COR-L47 (cell line): Measurements from ENCODE around the gene ANXA5.
"Not testable (repeated sequence)": the region's sequence is repeated elsewhere in the genome, so short reads cannot be mapped to it uniquely, and the experiment has no call there.

Source experiments
- DNase-seq: peaks from one replicate; lab custom pipeline; 2025; lab: John Stamatoyannopoulos, UW

Gene ANXA5

GRCh38 chr4:121696581-121697461 lies at the start of gene ANXA5:
ANXA5 (minus strand) TSS chr4:121696980; CDS start chr4:121696589, 391 bp downstream.
- peak; percentile 73 for DNase-seq

DNA sequence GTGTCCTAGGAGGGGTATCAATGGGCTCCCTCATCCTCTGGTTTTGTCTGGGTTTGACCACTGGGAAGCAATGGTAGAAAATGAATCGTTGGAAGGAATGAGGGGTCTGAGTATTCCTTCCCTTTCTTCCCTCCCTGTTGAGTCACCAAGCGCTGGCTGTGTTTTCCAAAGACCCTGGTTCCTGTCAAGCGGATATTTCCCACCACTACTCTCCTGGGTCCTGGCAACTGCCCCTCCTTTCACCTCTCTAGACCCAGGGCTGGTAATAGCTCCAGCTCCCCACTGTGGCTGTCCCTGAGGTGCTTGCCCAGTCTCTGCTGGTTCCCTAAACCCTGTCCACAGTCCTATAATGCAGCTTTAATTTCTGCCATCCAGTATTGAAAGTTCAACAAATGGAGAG lies 46.0 kb upstream of the ANXA5 start:
- DNase-seq = no peak

DNA sequence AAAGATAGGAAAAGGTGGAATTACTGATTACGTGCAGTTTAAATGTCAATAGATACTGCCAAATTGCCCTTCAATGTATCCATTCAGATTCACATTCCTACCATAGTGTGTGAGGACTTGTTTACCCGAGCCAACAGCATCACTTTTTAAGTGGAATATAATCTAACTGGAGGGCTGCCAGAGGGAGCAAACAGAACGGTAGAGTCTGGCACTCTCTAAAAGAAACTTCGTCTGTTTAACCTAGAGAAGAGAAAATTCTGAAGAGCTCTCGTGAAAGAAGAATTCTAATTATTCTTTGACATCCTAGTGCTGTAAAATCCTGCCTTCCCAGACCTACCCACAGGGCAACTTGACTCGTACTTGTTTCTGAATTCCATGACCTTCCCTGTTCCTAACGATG lies 45.0 kb upstream of the ANXA5 start:
- DNase-seq = no peak

DNA sequence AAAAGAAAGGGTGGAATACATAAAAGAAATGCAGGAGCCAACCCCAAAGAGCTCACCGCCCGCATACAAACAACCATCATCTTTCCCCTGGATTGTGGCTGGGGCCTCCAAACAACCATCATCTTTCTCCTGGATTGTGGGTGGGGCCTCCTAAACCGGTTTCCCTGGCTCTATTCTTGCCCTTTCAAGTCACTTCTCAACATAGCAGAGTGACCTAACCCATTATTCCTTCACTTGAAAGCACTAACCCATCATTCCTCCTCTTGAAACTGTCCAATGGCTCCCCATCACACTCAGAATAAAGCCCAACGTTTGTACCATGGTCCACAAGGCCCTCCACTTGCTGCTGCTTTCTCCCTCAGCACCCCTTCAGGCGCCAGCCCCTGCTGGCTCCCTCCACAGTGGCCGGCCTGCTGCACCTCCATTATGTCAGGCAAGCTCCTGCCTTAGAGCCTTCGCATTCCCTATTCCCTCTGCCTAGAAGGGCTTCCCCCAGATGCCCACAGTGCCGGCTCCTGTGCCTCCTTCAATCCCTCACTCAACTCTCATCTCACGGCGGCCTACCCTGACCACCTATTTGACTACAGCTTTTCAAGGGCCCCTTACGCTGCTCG lies 44.1 kb upstream of the ANXA5 start:
- no peak for DNase-seq

- no peak for DNase-seq
Observed at GRCh38 chr4:121739575-121739974, 42.8 kb upstream of the ANXA5 start.

DNA sequence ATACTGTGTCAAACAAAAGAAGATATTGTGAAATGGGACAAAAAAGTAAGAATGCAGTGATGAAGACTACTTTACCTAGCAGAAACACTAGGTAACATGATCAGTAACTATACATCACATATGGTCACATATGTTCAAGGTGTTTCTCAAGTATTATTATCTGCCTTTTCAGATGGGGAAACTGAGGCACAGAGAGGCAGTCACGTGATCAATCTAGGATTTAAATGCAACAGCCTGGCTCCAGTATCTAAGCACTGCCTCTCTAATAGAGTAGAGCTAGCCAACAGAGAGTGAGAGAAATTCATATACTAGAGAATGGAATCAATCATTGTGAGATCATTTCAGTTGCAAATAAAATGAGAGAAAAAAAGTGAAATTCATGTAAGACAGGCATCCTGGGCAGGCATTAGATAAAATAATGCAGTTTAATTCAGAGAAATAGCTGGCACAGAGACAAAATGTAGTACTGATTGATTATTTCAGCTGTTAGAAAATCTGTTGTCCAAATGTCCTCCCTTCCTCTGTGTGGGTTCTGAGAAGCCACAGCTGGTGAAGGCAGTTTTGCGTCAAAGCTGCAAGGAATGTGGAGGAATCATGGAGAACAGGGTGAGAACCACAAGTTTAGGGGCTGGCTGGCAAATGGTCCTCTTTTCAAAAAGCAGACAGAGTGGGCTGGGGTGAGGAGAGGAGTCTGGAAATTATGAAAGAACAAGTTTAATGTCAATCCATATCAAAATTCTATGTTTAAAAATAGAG lies 42.2 kb upstream of the ANXA5 start:
- no peak for DNase-seq

DNA sequence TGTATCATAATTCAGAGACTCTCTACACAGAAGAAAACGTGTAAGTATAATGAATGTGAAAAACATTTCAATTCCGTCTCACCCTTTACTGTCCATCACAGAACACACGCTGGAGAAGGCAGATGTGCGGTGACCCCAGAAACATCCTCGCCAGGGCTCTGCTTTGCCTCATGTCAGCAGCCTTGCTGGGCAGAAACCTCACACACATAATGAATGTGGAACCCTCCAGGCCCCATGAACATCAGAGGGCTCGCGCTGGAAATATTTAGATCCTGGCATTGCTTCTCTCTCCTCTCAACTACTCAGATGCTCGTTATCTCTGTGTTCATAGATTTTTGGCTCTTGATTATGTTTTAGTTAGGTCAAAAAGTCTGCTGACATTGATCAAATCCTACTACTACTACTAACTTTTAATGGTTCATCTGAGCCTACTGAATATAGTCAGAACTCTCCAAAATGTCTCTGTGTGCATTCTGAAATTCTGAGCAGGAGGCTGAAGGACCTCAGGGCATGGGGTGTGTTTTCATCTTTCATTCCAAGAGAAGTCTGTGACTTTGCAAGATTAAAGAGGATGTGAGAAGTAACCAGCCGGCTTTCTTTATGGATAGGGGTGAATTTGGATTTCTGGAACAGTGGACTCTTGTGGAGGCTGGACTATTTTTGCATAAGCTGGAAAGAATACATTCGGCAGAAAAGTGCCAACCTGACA lies 41.2 kb upstream of the ANXA5 start:
- DNase-seq = no peak

DNA sequence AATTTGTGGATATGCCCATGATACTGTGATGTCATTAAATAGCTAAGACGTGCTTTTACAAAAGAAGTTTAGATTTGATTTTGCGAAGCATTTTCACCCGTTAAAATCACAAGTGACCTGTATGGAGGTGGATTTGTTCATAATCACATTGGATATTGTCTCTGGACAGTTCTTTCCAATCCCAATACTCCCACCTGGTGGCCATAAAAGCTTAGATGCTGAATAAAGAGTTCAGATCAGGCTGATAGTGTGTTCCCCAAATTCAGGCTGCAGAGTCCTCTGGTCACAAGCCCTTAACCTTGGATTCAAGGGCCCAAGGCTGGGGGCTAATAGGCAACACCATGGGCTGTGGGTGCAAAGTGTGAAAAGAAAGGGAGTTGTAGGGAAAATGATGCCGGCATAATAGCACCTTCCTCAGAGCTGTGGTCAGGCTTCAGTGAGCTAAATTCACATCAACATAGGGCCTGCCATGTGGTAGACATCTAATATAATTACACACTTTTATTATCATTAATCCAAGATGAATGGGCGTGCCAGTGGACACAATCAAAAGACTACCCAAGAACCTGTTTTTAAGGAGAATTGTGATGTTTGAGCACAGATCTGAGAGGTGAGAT lies 40.1 kb upstream of the ANXA5 start:
- DNase-seq = peak; percentile 46

- no peak for DNase-seq
Observed at GRCh38 chr4:121734571-121734970, 37.8 kb upstream of the ANXA5 start.

DNA sequence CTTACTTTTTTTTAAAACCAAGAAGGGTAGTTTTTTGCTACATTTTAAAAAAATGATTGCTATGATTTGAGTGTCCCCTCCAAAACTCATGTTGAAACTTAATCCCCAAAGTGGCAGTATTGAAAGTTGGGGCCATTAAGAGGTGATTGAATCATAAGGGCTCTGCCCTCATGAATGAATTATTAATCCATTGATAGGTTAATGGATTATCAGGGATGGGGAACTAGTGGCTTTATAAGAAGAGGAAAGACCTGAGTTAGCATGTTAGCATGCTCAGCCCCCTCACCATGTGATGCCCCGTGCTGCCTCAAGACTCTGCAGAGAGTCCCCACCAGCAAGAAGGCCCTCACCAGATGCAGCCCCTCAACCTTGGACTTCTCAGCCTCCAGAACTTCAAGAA lies 37.2 kb upstream of the ANXA5 start:
- no peak for DNase-seq

DNA sequence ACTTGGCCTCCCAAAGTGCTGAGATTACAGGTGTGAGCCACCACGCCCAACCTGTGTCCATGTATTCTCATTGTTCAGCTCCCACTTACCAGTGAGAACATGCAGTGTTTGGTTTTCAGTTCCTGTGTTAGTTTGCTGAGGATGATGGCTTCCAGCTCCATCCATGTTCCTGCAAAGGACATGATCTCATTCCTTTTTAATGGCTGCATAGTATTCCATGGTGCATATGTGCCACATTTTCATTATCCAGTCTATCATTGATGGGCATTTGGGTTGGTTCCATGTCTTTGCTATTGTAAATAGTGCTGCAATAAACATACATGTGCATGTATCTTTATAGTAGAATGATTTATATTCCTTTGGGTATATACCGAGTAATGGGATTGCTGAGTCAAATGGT lies 33.0 kb upstream of the ANXA5 start:
- not testable (repeated sequence) for DNase-seq

DNA sequence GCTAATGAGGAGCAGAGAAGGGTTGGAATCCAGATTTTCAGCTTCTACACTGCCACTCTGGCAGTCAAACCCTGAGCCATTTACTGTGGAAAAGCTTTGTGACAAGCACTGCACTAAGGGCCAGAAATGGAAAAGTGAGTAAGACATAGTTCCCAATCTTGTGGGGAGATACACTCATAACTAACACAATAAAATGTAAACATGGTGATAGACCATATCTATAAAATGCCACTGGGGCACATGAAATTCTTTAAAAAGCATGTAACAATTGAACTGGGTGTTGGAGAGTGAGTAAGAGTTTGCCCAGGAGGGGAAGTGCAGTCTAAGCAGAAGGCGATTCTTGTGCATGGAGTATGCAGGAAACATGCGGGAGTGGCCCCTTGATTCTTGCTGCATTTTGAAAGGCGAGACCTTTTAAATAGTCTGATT lies 32.0 kb upstream of the ANXA5 start:
- DNase-seq = no peak

GRCh38 chr4:121728066-121728465 lies 31.3 kb upstream of the ANXA5 start:
- no peak for DNase-seq

GRCh38 chr4:121726642-121727268 lies 30.0 kb upstream of the ANXA5 start:
- peak; percentile 37 for DNase-seq

GRCh38 chr4:121724671-121725070 lies 27.9 kb upstream of the ANXA5 start:
- DNase-seq = no peak

DNA sequence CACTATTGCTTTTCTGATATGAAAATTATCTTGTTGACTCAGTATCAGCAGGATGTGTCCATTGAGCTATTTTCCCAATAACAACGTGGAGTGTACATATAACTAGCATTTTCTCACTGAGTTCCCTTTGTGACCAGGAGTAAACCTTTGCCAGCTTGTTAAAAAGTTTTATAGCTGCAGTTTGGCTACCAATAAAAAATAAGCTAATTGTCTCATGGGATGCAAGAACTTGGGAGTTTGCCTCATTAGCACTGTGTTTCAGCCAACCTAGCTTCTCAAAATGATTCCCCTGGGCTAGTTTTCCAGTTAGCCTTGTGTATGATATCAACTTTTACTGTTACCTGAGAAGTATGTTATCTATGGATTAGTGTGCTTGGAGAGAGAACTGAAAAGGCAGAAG lies 24.9 kb upstream of the ANXA5 start:
- DNase-seq = no peak

DNA sequence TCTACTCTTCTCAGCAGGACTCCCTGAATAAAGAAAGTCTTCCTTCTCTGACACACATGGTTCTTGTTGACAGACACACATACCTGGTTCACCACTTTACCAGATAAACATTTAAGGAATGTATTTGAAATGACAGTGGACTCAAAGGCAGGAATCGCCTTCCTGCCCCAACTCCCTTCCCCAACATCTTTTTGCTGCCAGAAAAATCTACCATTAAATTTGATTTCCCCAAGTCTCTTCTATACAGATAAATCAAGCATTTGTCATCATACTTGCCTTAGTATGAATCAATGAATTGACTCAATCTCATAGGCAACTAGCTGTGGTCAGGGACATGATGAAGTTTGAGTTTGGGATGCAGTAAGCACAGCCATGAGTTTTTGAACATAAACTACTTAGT lies 23.3 kb upstream of the ANXA5 start:
- no peak for DNase-seq

- no peak for DNase-seq
Observed at GRCh38 chr4:121717680-121718237, 21.0 kb upstream of the ANXA5 start.

- DNase-seq = no peak
Observed at GRCh38 chr4:121714548-121714947, 17.8 kb upstream of the ANXA5 start.

GRCh38 chr4:121712783-121713182 lies 16.0 kb upstream of the ANXA5 start:
- DNase-seq = no peak
